ENCODE measurements around the gene HIP1. TPM values are rescaled to one million over a fixed set of nuclear protein-coding genes. Genes with fewer than 3 reads are reported as not detected.

Gene HIP1
- total and polyA plus RNA-seq, 9 of the 15 experiments (the other 6 are each of a cell fraction or from before 2014, with no cell fraction given) = 2.4 to 13.7 (median 9.5) TPM

GRCh38 chr7:75740846-75741497 lies 2.2 kb upstream of the HIP1 start (continued):
- TF ChIP-seq CEBPZ (IDR thresholded peaks at IDR 0.05; ENCODE audit: borderline replicate concordance, low read depth, low read length) (no peak), ETV5 (CRISPR knock-in tag; IDR thresholded peaks at IDR 0.05; ENCODE audit: low read depth) (no peak), ZNF408 (CRISPR knock-in tag; IDR thresholded peaks at IDR 0.05; ENCODE audit: low read depth) (no peak), MIER1 (IDR thresholded peaks at IDR 0.05; ENCODE audit: low read depth) (no peak), JUN (IDR thresholded peaks at IDR 0.05; ENCODE audit: borderline replicate concordance, low read depth, low read length) (no peak), JUN (CRISPR knock-in tag; IDR thresholded peaks at IDR 0.05; ENCODE audit: borderline replicate concordance) (no peak), MNT (conservative IDR thresholded peaks at IDR 0.05) (no peak; a peak in 1 of 4 replicates), TEAD4 (IDR thresholded peaks at IDR 0.05; ENCODE audit: low read length) (0 out of 2 replicates have a peak, but pooled peaks have one; percentile 13), TEAD4 (CRISPR knock-in tag; IDR thresholded peaks at IDR 0.05; ENCODE audit: borderline replicate concordance) (no peak), LARP7 (IDR thresholded peaks at IDR 0.05) (no peak), ZNF511 (CRISPR knock-in tag; IDR thresholded peaks at IDR 0.05) (no peak), MED1 (CRISPR knock-in tag; IDR thresholded peaks at IDR 0.05; ENCODE audit: borderline replicate concordance) (no peak)
- TF ChIP-seq, protein P1, sequence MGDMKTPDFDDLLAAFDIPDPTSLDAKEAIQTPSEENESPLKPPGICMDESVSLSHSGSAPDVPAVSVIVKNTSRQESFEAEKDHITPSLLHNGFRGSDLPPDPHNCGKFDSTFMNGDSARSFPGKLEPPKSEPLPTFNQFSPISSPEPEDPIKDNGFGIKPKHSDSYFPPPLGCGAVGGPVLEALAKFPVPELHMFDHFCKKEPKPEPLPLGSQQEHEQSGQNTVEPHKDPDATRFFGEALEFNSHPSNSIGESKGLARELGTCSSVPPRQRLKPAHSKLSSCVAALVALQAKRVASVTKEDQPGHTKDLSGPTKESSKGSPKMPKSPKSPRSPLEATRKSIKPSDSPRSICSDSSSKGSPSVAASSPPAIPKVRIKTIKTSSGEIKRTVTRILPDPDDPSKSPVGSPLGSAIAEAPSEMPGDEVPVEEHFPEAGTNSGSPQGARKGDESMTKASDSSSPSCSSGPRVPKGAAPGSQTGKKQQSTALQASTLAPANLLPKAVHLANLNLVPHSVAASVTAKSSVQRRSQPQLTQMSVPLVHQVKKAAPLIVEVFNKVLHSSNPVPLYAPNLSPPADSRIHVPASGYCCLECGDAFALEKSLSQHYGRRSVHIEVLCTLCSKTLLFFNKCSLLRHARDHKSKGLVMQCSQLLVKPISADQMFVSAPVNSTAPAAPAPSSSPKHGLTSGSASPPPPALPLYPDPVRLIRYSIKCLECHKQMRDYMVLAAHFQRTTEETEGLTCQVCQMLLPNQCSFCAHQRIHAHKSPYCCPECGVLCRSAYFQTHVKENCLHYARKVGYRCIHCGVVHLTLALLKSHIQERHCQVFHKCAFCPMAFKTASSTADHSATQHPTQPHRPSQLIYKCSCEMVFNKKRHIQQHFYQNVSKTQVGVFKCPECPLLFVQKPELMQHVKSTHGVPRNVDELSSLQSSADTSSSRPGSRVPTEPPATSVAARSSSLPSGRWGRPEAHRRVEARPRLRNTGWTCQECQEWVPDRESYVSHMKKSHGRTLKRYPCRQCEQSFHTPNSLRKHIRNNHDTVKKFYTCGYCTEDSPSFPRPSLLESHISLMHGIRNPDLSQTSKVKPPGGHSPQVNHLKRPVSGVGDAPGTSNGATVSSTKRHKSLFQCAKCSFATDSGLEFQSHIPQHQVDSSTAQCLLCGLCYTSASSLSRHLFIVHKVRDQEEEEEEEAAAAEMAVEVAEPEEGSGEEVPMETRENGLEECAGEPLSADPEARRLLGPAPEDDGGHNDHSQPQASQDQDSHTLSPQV (IDR thresholded peaks at IDR 0.05) = no peak; the same call in 1 of the 2 replicates
- TF ChIP-seq, protein P2, sequence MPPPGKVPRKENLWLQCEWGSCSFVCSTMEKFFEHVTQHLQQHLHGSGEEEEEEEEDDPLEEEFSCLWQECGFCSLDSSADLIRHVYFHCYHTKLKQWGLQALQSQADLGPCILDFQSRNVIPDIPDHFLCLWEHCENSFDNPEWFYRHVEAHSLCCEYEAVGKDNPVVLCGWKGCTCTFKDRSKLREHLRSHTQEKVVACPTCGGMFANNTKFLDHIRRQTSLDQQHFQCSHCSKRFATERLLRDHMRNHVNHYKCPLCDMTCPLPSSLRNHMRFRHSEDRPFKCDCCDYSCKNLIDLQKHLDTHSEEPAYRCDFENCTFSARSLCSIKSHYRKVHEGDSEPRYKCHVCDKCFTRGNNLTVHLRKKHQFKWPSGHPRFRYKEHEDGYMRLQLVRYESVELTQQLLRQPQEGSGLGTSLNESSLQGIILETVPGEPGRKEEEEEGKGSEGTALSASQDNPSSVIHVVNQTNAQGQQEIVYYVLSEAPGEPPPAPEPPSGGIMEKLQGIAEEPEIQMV (tag; conservative IDR thresholded peaks at IDR 0.05; ENCODE audit: low read depth) = no peak
